ENCODE results near the gene AMPH.
"Not testable (repeated sequence)": the region's sequence is repeated elsewhere in the genome, so short reads cannot be mapped to it uniquely, and the experiment has no call there.

The AMPH gene

GRCh38 chr7:38345299-38346172 lies 285.6 kb downstream of the AMPH start:
- H3K4me3 ChIP-seq (ENCODE audit: low read depth, low read length): not testable (repeated sequence)
- peak; percentile 72 for TF ChIP-seq CTCF (IDR thresholded peaks at IDR 0.05; ENCODE audit: control insufficient read depth, extremely low read depth, insufficient read depth)
- peak; percentile 28 for DNase-seq (ENCODE audit: low read depth)

- not testable (repeated sequence) for DNase-seq (ENCODE audit: low read depth); H3K4me3 ChIP-seq (ENCODE audit: low read depth, low read length)
Observed at GRCh38 chr7:38344741-38345140, 286.4 kb downstream of the AMPH start.

- not testable (repeated sequence) for DNase-seq (ENCODE audit: low read depth); H3K4me3 ChIP-seq (ENCODE audit: low read depth, low read length)
Observed at GRCh38 chr7:38342135-38342534, 289.0 kb downstream of the AMPH start.

GRCh38 chr7:38341172-38341705 lies 289.9 kb downstream of the AMPH start:
- H3K4me3 ChIP-seq (ENCODE audit: low read depth, low read length); DNase-seq (ENCODE audit: low read depth): not testable (repeated sequence)
- TF ChIP-seq CTCF (IDR thresholded peaks at IDR 0.05; ENCODE audit: control insufficient read depth, extremely low read depth, insufficient read depth): 0 out of 2 replicates have a peak, but pooled peaks have one; percentile 15

GRCh38 chr7:38339953-38340819 lies 291.0 kb downstream of the AMPH start:
- TF ChIP-seq CTCF (IDR thresholded peaks at IDR 0.05; ENCODE audit: control insufficient read depth, extremely low read depth, insufficient read depth): no peak
- DNase-seq (ENCODE audit: low read depth): no peak
- H3K4me3 ChIP-seq (ENCODE audit: low read depth, low read length): no peak overlapping the region

- not testable (repeated sequence) for DNase-seq (ENCODE audit: low read depth); H3K4me3 ChIP-seq (ENCODE audit: low read depth, low read length)
Observed at GRCh38 chr7:38336148-38336515, 295.0 kb downstream of the AMPH start.

- peak; percentile 54 for DNase-seq (ENCODE audit: low read depth)
- H3K4me3 ChIP-seq (ENCODE audit: low read depth, low read length): no peak overlapping the region
- peak; percentile 96 for TF ChIP-seq CTCF (IDR thresholded peaks at IDR 0.05; ENCODE audit: control insufficient read depth, extremely low read depth, insufficient read depth)
Observed at GRCh38 chr7:38335492-38336147, 295.6 kb downstream of the AMPH start.

- H3K4me3 ChIP-seq (ENCODE audit: low read depth, low read length): no peak overlapping the region
- TF ChIP-seq CTCF (IDR thresholded peaks at IDR 0.05; ENCODE audit: control insufficient read depth, extremely low read depth, insufficient read depth): no peak
- DNase-seq (ENCODE audit: low read depth): no peak
Observed at GRCh38 chr7:38335128-38335491, 296.1 kb downstream of the AMPH start.

Data from LNCaP clone FGC (cell line).